Umbilical cord (tissue), 2 donors: Measurements from ENCODE around the gene SIN3A. TPM values are rescaled to one million over a fixed set of nuclear protein-coding genes. Genes with fewer than 3 reads are reported as not detected.
"Not testable (repeated sequence)": the region's sequence is repeated elsewhere in the genome, so short reads cannot be mapped to it uniquely, and the experiment has no call there.

Experiments used
- DNase-seq: peaks from one replicate; pipeline ENCODE4 v3.0.0-alpha.2; 2015; ENCODE audit warnings: low spot score
- total RNA-seq: library from RNA; depleted of rRNA; stranded (reverse); fragments of >200 nt; gene quantifications from one replicate; pipeline ENCODE4 v1.2.3, GENCODE V29; 2014; ENCODE audit warnings: low replicate concordance; ENCODE audit not compliant: insufficient read depth

Gene SIN3A
- total RNA-seq = 36.1 TPM

- peak; percentile 100 for DNase-seq
These were observed at the start of gene SIN3A for GRCh38 chr15:75451674-75452363. TSS of gene SIN3A (minus strand) at chr15:75451690. CDS start at chr15:75430375, 21,315 bp downstream.

DNA sequence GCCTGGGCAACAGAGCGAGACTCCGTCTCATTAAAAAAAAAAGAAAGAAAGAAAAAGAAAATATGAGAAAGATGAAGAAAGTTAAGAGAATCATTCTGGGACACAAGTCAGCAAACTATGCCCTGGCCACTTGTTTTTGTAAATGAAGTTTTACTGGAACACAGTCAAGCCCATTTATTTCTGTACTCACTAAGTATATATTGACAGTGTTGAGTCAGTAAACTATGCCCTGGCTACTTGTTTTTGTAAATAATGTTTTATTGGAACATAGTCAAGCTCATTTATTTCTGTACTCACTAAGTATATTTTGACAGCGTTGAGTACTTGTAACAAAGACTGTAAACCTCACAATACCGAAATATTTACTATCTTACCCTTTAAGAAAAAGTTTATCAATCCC, 42.2 kb upstream of the SIN3A start:
- no peak for DNase-seq

GRCh38 chr15:75483961-75484360, 32.5 kb upstream of the SIN3A start:
- DNase-seq = no peak

- DNase-seq = not testable (repeated sequence)
These were observed 32.1 kb upstream of the SIN3A start for GRCh38 chr15:75483556-75483955.

GRCh38 chr15:75483106-75483505, 31.6 kb upstream of the SIN3A start:
- DNase-seq = no peak

DNA sequence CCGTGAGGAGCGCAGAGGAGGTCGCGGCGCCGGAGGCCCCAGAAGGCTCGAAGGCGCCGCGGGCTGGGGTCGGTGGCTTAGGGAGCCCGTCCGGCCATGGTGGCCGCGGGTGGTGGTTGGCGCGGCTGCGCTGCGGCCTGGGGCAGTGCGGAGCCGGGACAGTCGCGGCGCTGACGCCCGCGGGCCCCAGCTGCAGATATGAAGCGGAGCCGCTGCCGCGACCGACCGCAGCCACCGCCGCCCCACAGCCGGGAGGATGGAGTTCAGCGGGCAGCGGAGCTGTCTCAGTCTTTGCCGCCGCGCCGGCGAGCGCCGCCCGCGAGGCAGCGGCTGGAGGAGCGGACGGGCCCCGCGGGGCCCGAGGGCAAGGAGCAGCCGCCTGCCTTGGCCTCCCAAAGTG, 29.0 kb upstream of the SIN3A start:
- not testable (repeated sequence) for DNase-seq

- DNase-seq = no peak
These were observed 28.2 kb upstream of the SIN3A start for GRCh38 chr15:75479670-75480069.

DNA sequence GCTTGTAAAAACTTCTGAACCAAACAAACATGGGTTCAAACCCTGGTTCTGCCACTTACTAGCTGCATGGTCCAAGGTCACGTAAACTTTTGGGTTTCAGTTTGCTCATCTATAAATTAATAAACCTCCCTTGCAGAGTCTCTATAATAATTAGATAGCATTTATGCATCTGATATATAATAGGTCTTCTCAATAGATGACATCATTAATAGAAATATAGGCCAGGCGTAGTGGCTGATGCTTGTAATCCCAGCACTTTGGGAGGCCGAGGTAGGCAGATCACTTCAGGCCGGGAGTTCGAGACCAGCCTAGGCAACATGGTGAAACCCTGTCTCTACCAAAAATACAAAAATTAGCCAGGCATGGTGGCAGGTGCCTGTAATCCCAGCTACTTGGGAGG, 25.6 kb upstream of the SIN3A start:
- DNase-seq = not testable (repeated sequence)

- DNase-seq = no peak
These were observed 17.6 kb upstream of the SIN3A start for GRCh38 chr15:75468913-75469598.

GRCh38 chr15:75460646-75461045, 9.2 kb upstream of the SIN3A start:
- no peak for DNase-seq

GRCh38 chr15:75459581-75459980, 8.1 kb upstream of the SIN3A start:
- peak; percentile 65 for DNase-seq

DNA sequence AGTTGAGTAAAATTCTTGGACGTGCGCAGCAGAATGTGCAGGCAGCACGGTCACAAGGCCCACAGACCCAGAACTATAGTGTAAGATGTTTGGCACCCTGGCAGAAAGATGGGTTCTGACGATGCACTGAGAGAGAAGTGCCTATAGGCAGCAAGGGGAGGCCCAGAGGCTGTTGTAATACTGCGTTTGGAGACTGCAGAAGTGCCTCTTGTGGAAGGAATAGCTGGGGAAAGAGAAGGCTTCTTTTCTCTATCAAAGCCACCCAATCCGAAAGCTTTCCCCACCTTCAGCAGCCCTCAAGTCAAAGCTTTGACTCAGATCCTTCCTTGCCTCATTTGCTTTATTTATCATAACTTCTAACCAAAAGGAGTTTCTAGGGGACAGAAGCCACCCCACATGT, 5.2 kb upstream of the SIN3A start:
- no peak for DNase-seq

DNA sequence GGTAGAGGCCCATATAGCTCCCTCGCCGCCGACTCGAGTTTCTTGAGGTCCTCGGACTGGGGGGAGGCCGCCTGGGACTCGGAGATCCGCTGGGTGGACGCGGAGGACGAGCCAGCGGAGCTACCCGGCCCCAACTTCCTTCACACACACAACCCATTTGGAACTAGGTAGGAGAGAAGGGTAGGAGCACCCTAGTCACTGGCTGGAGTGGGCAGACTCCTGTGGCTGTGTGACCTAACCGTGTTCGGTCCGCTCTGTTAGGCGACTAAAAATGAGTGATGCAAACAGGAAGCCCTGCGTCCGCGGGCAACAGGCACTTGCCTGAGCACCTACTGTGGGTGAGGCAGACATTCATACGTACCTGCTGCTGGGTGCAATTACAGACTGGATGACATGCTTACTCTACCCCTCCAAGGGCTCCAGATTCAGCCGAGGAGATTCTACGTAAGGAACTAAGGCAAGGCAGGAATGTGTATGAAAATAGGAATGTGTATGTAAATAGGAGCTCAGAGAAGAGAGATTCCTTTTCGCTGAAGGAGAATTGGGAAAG, 4.6 kb upstream of the SIN3A start:
- no peak for DNase-seq

- DNase-seq = peak; percentile 93
These were observed 4.0 kb upstream of the SIN3A start for GRCh38 chr15:75455424-75455981.

GRCh38 chr15:75454471-75455378, 3.2 kb upstream of the SIN3A start:
- DNase-seq = no peak

DNA sequence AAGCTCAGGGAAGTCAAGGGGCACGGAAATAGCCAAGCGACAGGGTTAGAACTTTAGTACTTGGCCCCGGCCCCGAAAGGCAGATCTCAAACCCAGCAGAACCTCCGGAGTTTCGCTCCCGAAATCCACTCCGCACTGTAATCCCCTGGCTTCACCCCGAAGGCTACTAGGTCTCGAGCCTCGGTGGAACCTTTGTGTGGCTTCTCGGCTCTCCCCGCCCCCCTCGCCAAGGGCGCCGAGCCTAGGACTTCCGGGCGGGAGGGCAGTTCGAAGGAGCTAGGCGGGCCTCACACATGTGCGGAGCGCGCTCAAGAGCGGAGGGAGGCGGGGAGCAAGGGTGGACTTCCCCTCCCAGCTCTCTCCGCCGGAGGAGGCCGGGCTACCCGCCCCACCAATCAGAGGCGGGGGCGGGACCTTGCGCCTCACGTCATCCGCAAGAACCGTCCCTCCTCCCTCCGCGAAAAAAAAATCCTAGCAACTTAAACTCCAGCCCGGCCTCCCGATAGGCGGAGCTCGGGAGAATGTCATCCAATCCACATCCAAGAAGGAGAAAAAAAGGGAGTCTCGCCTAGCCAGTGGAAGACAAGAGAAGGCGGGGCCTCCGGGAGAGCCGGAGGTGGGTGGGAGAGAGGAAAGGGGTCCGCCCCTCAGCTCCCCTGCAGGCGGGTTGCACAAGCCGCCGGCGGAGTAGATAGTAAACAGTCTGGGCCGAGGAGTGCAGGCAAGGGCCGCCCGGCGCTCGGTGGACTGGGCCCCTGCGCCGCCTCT, 2.4 kb upstream of the SIN3A start:
- peak; percentile 100 for DNase-seq

DNA sequence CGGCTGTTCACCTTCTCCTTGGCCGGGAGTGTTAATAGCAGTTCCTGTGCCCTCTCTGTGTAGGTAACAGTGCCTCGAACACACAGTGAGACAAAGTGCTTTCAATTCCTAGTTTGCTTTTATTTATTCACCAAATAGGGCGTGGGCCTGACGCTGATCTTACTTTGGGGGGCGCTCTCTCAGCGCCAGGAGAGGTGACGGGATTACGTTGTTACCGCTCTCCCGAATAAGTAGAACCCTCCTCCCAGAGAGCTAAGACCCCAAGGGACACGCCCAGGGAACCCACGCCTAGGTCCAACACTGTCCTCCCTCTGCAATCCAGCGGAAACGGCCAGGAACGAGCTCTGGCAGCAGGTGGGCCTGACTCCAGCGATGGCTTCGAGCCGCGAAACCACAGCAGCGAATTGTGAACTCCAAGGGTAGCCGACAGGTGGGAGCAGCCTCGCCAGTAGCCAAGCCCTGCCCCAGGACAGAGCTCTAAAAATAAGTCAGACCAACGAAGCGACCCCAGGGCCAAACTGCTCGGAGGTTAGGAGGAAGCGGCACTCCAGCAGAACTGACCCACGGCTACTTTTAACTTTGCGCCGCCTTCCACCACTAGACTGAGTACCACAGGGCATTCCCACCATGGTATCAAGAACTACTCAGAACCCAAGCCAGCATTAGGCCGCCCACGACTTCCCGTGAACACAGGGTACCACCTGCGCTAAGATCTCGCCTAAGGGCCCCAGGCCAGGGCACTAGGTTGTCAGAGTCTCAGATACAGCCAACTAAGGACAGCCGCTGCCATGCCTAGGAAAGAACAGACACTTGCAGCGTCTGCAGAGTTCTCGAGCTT, 1.6 kb upstream of the SIN3A start:
- peak; percentile 37 for DNase-seq

DNA sequence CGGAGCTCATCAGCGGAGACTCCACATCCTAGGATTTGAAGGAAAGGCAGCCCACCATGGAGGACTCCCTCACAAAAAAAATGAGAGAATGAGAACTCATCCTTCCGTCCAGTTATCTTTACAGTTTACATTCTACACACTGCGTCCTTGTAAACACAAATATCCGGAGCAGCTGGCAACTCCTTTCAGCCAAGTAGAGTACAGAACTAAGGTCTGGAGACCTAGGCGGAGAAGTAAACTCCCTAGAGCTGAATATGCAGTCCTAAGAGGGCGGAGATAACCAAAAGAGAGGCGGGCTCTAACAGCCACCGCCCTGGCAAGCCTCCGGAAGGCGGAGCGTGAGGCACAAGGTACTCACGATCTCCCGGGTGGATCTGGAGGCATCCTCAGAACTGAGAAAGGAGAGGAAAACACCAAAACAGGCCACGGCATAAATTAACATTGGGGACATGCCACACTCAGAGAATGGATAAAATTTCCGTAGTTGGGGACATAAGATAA, 924 bp upstream of the SIN3A start:
- peak; percentile 94 for DNase-seq

DNA sequence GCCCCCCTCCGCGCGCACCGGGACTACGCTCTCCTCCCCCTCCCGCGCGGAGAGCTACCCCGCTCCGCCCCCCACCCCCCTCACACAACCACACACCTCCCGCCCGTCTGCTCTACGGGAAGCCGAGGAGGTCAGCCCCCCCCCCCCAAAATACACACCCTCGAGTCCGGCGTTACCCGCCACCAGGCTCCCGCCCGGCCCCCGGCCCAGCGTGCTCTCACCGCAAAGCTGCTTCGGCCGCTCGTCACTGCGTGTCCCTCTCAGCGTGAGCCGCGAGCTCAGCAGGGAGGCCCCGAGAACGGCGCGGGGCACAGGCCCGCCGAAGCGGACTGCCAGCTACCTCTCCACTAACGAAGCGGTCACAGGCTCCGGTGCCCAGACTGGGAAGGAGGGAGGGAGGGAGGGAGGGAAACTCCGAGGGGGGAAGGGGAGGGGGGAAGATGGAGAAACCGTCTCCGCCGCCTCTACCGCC, 252 bp downstream of the SIN3A start:
- no peak for DNase-seq
